NCI-H1436 (cell line): Measurements from ENCODE around the gene LPCAT4.
"Not testable (repeated sequence)": the region's sequence is repeated elsewhere in the genome, so short reads cannot be mapped to it uniquely, and the experiment has no call there.

Source experiments
- DNase-seq: peaks from one replicate; lab custom pipeline; 2025; lab: John Stamatoyannopoulos, UW

The LPCAT4 gene

GRCh38 chr15:34362047-34362773, 4.8 kb downstream of the LPCAT4 start:
- no peak for DNase-seq

GRCh38 chr15:34361278-34361677, 5.7 kb downstream of the LPCAT4 start:
- no peak for DNase-seq

- no peak for DNase-seq
Measured at GRCh38 chr15:34360298-34360697, 6.7 kb downstream of the LPCAT4 start.

DNA sequence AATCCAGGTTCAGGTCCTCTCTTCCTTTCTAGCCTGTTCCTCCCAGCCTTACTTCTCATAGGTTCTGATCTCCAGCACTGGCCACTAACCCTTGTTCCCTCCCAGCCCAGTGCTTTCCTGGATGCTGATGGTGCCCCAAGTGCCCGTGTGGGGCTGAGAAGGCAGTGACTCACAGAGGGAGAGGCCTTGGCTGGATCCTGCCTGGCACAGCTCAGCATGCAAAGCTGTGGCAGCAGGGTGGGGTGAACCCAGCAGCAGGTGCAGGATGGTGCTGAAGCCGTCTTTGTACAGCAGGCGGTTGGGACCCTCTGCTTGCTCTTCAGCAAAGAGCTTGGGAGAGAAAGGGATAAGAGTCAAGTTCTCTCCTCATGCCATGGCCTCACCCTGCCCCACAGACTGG, 7.6 kb downstream of the LPCAT4 start:
- DNase-seq, result no peak

DNA sequence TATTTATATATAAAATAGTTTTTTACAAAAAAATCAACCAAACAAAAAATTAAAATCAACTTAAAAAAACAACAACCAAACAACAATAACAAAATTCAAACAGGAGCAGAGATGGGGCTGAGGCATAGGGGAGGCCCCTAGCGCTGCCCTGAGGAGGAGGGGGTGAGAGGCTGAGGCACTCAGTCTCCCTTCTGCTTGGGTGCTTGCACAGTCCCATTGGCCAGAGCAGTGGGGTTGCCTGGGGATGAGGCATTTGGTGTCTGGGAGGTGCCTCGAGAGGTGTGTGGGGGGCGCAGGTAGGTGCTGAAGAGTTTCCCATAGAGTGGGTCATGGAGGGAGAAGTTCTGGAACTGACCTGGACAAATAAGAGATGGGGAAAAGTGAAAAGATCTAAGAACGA, 8.0 kb downstream of the LPCAT4 start:
- DNase-seq, result no peak

DNA sequence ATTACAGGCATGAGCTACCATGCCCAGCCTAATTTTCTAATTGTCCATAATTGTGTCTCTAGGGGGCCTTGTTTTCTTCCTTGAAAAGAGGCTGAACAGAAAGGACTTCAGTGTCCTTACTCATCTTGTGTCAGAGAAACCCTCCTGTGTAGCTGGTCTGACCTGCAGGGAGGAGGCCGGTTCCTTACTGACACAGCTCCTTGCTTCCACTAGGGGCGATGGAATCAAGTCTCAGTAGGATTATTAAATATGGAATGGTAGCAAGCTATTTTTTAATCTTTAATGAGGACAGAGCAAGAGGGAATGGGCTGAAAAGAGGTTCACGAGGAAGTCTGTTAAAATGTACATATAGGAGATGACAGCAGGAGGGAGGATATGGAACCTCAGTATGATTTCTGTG, 8.6 kb downstream of the LPCAT4 start:
- no peak for DNase-seq

DNA sequence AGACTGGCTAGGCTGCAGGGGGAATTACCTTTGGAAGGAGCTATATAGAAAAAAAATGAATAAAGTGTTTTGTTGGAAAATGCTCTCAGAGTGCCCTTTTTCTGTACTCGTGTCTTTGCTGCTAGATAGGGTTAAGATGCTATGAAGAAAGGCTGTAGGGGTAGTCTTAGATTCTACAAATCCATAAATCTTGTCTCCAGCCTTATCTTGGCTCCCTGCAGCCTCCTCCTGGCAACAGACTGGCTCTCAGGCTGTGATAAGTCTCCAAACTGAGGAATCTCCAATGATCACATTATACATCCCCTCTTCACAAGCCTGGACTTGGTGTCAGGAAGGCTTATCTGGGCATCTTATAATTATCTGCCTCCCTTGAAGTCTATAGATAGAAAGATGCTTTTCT, 9.3 kb downstream of the LPCAT4 start:
- no peak for DNase-seq

- no peak for DNase-seq
Measured at GRCh38 chr15:34355241-34355640, 11.8 kb downstream of the LPCAT4 start.

GRCh38 chr15:34354286-34354685, 12.7 kb downstream of the LPCAT4 start:
- DNase-seq, result no peak

DNA sequence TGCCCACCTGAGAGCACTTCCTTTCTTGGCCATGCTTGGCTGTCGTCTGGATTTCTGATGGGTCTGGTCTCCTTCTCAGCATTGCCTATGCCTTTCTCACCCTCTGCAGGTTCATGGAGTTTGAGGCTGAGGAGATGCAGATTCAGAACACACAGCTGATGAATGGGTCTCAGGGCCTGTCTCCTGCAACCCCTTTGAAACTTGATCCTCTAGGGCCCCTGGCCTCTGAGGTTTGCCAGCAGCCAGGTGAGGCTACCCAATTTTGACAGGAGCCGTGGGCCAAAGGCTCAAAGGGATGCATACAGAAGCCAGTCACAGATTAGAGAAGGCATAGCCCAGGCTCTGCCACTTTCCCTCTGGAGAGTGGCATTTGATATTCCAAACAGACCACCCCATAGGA, 13.4 kb downstream of the LPCAT4 start:
- DNase-seq, result no peak

GRCh38 chr15:34352996-34353395, 14.0 kb downstream of the LPCAT4 start:
- DNase-seq, result not testable (repeated sequence)

DNA sequence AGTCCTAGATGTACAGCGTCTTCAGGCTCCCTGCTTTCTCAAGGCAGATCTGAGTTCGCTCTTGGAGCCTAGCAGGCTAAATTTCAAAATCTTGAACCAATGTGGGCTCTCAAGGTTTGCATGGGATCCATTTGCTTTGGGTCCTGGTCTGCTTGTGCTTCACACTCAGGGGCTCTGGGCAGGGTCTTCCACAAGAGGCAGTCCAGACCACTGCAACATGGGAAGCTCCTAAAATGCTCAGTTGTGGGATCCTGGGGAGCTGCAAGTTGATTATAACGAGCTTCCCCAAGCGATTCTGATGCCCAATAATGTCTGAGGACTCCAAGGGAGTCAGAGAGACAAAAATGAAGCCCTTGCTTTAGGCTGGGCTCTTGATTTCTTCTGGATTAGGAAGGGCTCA, 17.2 kb downstream of the LPCAT4 start:
- DNase-seq, result no peak

- no peak for DNase-seq
Measured at GRCh38 chr15:34348735-34349300, 18.2 kb downstream of the LPCAT4 start.

- DNase-seq, result no peak
Measured at GRCh38 chr15:34347951-34348638, 18.9 kb downstream of the LPCAT4 start.

- DNase-seq, result peak; percentile 85
Measured at GRCh38 chr15:34342737-34343575, 24.0 kb downstream of the LPCAT4 start, which contains the start of the genes NOP10 and NUTM1. Gene NOP10 (minus strand): TSS chr15:34343136. CDS start chr15:34343073, 63 bp downstream. Gene NUTM1 (plus strand): TSS chr15:34343315. CDS start chr15:34343697, 382 bp downstream.

- DNase-seq, result not testable (repeated sequence)
Measured at GRCh38 chr15:34342213-34342736, 24.7 kb downstream of the LPCAT4 start.

DNA sequence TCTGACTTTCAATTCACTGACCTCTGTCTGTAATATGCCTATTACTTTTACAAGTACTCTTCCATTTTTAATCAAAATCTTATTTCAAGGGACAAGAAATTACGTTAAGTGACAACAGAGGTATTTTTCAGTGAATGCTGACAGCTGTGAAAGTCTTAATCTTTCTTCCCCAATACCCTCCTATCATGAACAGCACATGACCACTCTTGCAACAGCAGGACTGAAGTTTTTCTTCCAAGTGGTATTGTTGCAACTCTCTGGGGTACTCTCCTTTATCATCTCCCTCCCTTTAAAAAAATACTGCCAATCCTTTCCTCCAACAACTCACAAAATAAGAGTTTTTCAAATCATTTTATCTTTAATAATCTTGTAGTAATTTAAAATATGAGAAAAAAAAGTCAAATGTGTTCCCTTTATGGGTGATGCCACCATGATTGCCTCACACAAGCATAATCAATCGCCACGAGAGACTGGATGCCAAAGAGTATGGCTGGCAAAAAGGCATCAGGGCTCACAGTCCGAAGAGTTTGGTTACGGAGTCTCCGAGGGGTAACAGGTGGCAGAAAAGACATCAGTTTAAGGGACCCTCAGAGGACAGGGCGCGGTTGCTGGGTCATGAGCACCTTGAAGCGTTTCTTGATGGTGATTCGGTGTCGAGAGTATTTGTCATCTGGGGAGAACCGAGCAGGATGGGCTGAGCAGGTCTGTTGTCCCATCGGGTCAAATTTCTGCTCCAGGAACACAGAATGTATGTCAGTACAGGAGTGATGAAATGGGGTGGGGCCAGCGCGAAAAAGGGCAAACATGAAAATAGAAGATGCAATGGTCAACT, 25.4 kb downstream of the LPCAT4 start:
- DNase-seq, result no peak

DNA sequence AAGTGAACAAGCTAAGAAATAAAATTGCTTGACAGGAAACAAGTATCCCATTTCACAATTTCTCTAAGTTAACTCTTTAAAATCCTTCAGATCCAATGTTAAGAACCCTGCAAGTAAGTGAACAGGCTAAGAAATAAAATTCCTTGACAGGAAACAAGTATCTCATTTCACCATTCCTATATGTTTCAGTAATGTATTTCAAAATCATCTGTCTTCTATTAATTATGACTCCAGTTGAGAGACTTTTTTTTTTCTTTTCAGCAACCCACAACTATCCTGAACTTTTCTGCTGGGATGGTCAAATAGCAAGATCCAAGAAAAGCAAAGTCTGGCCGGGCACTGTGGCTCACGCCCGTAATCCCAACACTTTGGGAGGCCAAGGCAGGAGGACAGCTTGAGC, 27.1 kb downstream of the LPCAT4 start:
- no peak for DNase-seq

GRCh38 chr15:34338347-34338746, 28.6 kb downstream of the LPCAT4 start:
- DNase-seq, result no peak

DNA sequence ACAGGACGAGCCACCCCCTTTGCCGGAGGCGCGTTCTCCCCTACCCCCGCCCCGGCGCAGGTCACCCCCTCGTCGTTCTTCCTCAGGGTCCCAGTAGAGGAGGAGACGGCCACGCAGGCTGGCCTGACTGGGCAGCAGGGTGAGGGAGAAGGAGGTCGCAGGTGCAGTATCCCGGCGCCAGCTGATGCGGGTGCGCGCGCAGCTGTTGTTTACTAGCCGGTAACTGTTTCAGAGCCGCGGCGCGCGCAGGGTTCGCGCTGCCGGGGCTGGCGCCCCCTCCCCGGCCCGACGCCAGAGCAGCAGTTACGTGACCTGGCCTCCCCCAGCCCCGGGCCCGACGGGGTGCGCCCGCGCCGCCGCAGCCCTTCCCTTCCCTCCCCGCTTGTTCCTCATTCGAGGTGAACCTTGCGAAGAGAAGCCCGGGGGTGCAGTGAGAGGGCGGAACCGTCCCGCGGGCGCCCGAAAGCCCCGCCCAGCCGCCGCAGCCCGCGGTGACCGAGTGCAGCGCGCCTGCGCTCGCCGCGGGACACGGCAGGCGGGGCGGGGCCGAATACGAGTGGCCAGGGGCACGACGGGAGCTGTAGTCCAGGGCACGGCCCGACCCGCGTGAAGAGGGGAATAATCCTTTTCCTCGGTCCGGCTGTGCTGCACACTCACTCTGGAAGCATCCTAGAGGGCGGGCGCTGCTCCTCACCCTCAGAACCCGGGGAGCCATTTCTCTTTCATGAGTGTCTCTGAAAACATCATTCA, 29.3 kb downstream of the LPCAT4 start, which contains the start of gene SLC12A6:
Gene SLC12A6, minus strand, starts transcription at position 225 of the 750 bp plus-strand sequence. CDS start 1,101 bp downstream, outside the sequence.
- DNase-seq, result peak; percentile 74
